Measurements from ENCODE around the gene C10orf95.

Gene C10orf95

DNA sequence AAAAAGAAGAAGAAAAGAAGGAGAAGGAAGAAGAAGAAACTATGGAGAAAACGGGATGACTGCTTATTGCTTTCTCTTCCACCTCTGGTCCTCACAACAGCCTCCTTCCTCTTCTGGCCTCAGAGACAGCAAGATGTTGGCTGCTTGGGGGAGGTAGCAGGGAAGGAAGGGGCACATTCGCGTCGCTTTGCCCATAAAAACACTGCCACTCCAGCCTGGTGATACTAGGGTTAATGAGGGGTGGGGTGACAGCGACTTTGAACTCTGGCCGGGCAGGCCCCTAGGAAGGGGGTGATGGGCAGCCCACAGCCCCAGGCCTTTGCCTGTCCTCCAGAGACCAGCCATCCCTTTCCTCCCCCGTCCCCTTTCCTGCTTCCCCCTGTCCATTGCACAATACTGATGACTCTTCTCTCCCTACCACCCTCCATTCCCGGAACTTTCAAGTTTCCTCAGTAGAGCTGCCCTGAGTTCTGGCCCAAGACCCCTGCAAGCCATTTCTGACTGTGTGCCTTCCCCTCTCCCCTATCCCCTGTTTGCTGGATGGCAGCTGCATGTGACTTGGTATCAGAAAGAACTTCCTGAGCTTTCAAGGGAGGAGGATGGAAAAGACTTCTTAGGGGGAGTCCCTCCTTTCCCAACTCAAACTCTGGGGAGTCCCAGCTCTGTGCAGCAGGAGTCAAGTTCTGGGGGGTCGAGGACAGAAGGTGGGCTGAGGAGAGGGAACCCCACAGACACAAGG lies 16.8 kb downstream of the C10orf95 start:
- DNase-seq (ENCODE audit: low read depth) = no peak

DNA sequence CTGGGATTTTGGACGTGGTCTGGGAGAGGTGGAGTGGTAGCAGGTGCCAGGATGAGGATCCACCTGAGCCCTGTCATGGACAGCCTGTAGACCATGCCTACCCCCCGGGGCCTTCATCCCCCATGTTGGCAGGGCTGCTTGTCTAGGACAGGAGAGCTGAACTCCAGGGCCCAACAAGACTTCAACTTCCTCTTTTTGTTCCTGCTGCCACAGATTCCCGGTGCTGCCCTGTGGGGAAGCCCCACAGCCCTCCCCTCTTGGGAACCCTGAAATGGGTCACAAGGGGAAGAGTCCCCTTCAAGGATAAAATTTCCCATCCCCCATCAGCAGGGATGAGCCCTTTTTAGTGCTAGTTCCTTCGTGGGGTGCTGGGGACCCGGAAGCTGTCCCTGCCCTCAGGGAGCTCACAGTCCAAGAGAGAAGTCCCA lies 17.7 kb downstream of the C10orf95 start:
- no peak for DNase-seq (ENCODE audit: low read depth)

DNA sequence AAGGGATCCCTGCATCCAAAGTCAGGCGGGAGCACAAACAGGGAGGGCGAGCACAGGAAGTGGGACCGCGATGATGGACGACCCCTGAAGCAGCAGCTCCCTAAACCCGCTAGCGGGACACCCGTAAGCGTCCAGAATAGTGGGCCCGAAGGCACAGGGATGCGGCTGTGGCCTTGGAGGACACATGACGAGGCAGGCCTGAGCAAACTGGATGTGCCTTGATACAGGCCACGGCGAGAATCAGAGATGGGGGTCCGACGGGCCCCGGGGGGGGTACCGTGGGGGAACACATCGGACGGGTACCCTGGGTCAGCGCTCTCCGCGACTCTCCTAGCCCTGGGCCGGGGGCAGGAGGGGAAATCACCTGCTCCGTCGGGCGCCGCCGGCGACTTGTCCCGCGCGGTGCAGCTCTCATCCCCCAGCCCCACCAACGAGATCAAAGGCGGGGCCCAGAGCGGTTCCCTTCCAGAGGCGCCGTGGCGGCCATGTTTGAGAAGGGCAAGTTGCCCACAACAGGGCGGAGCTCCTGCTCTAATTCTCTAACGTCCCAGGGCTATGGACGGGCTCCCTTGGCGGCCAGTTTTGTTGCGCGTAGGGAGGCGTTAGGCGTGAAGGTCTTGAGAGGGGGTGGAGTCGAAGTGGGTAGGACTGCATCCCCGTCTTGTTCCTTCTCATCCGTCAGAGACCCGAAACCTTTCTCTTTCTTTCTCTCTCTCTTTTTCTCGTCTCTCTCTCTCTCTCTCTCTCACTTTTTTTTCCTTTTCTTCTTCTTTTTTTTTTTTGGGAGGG lies 19.0 kb downstream of the C10orf95 start, which contains the start of gene CUEDC2:
Gene CUEDC2 (minus strand): TSS at position 413 of the 789 bp plus-strand sequence. CDS start 7,386 bp downstream, outside the sequence.
- peak; percentile 92 for DNase-seq (ENCODE audit: low read depth)

DNA sequence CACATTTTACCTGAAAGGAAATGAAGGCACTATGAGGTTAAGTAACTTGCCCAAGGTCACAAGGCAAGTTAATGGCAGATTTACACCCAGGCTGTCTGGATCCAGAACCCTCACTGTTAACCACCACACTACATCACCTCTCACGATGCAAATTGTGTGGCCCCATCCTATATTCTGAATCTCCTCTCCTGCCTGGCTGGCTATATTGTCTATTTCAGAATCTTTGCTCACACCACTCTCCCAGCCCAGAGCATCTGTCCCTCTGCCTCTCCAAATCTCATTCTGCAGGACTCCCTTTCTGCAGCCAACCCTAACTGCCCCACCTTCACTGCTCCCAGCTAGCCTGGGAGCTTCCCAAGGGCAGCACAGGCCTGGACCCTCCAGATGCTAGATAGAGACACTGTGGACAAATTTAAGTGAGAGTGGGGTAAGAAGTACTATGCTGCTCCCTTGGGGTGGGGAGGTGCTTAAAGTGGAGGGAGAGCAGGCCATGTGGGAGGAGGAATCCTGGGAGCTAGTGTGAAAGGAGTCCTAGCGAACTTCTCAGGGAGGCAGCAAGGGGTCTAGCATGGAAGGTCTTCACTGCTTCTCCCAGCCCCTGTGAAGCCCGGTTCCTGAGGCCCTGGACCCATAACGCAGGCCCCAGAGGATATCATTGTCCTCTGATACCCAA lies 19.8 kb downstream of the C10orf95 start:
- DNase-seq (ENCODE audit: low read depth) = no peak

DNA sequence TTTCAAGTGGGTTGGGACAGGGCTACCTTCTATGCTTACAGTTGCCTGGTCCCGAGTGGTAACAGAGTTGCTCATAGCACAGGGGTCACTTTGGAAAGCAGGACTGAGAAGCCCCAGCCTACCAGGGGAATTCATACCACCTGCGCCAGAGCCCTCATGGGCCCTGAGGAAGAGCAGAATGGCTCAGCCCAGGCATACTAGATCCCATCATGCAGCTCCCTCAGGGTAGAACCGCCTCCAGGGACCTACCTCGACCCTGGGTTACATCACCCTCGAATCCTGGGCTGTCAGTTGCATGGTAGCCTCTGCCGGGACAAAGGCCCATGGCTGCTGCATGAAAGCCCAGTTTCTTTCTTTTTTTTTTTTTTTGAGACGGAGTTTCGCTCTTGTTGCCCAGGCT lies 21.9 kb downstream of the C10orf95 start:
- no peak for DNase-seq (ENCODE audit: low read depth)

DNA sequence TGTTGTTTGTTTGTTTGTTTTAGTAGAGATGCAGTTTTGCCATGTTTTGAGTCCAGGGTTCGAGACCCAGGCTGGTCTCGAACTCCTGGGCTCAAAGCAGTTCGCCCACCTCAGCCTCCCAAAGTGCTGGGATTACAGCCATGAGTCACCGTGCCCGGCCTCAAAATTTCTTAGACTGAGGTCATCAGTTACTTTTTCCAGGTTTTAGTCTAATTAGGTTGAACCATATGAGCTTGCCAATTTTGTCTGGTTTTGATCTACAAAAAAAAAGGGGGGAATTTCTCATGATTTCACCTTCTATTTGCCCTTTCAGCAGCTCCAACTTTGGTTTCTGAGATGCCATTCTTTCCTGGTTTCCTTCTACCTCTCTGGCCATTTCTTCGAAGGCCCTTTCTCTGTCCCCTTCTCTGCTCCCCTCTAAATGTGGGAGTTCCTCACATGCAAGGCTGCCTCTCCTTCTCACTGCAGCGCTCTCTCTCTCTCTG lies 24.5 kb downstream of the C10orf95 start:
- DNase-seq (ENCODE audit: low read depth) = no peak

DNA sequence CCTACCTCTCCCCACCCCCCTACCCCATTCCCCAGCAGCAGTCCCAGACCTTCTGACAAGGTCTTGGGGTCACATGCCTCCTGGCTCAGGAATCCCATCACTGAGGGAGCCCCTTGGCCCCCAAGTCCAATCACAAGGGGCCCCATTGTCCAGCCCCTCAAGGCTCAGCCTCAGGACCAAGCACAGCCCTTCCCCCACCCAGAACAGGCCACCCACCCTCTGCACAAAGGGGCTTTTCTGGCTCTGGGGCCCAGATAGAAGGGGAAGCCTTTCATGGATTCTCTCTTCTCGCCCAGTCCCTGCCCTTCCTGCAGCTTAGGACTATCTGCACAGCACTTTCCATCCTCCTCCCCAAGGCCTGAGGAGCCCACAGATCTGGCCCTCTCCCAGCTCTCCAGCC lies 25.9 kb downstream of the C10orf95 start:
- DNase-seq (ENCODE audit: low read depth) = no peak

DNA sequence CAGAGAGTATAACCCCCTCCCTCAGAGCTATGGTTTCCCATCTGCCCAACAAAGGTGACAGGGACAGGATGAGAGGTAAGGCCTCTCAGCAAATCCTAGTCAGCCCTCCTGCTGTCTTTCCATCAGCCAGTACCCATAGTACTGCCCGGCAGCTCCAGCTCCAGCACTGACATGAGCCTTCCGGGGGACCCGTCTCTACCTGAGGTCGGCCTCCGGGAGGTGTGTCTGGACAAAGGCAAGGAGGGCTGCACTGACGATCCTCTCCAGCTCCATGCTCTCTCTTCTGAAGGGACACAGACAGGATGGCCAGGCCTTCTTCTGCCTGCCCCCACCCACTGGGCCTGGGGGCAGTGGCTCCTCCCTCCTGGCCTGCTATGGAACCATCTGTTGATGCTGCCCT lies 26.4 kb downstream of the C10orf95 start:
- DNase-seq (ENCODE audit: low read depth) = no peak

DNA sequence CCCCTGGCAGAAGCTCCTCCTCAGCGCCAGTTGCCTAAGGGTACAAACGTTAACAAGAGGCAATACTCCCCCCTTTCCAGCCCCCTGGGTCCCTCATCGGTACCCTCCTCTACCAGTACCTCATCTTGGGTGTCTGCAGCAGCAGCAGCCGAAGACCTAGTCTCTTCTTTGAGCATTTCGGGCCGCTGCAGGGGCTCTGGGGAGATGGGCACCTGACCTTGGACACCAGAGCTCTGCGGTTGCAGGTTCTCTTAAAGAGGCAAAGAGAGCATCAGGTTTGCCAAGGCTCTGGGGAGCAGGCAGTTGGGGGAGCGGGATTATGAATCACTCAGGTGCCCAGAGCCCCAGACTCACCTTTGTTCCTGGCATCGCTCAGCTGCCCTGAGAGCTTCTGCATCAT lies 27.2 kb downstream of the C10orf95 start:
- no peak for DNase-seq (ENCODE audit: low read depth)

DNA sequence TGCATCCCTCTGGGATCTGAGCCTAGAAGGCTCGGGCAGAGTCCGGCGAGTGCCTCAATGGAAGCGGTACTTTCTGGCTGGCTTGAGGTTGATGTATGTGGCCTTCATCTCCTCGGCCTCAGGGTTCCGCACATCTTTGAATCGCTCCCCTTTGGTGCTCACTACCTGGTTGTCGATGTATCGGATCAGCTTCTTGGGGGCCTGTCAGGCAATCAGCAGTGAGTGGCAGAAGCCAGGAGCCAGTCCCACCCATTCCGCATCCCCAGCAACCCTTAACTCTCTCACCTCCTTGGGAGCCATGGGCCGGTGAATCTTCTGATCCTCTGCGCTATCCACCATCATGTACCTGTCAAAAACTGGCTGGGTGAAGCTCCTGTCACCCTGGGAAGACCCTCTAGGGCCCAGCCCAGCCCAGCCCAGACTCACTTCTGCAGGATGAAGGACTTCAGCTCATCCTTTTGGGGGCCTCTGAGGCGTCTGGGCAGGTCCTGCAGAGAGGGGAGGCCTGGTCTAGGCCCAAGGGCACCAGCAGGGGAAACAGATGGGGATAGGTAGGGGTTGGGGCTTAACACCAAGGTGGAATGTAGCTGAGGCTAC lies 27.9 kb downstream of the C10orf95 start:
- DNase-seq (ENCODE audit: low read depth) = no peak

DNA sequence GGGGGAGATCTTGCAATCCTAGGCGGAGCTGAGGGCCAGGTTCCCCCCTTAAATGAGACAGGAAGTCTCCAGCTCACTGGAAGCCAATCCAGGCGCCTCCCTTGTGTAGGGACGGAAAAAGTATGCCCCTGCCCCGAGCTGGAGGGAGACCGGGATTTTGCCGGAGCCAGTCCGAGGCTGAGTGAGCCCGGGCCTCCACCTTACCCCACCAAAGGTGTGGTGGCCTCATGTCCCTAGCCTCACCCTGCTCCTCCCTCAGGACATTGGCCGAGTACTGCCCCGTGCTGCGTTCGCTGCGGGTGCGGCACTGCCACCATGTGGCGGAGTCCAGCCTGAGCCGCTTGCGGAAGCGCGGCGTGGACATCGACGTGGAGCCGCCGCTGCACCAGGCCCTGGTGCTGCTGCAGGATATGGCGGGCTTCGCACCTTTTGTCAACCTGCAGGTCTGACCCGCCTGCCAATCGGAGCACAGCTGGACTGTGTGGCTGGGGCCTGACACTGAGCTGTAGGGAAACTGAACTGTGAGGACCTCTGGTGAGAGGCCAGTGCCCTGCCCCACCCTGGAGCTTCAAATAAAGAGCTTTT lies 28.7 kb downstream of the C10orf95 start:
- no peak for DNase-seq (ENCODE audit: low read depth)

DNA sequence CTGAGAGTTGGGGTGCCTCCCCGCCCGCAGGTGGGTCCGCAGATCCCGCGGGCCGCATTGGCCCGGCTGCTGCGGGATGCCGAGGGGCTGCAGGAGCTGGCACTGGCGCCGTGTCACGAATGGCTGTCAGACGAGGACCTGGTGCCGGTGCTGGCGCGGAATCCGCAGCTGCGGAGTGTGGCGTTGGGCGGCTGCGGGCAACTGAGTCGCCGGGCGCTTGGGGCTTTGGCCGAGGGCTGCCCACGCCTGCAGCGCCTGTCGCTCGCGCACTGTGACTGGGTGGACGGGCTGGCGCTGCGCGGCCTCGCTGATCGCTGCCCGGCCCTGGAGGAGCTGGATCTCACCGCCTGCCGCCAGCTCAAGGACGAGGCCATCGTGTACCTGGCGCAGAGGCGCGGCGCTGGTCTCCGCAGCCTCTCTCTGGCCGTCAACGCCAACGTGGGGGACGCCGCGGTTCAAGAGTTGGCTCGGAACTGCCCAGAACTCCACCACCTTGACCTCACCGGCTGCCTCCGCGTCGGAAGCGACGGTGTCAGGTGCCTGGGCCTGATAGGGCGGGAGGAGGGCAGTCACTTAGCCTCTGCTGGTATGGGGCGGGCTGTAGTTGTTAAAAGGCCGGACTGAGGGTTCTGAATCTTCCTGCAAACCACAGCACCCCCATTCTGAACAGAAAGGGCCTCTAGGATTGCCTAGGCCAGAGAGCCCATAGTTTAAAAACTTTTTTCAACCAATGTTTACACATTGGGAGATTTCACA lies 29.4 kb downstream of the C10orf95 start:
- no peak for DNase-seq (ENCODE audit: low read depth)

DNA sequence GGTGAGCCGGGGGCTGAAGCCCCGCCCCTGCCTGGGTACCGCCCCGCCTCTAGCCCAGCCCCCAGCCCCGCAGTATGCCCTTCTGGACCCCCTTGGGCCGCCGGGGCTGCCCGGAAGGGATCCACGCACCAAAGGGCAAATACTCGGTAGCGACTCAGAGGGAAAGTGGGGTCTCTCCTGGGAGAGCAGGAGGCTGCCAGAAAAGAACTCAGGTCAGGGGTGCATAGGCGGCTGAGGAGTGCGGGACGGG lies 29.9 kb downstream of the C10orf95 start:
- DNase-seq (ENCODE audit: low read depth) = no peak

DNA sequence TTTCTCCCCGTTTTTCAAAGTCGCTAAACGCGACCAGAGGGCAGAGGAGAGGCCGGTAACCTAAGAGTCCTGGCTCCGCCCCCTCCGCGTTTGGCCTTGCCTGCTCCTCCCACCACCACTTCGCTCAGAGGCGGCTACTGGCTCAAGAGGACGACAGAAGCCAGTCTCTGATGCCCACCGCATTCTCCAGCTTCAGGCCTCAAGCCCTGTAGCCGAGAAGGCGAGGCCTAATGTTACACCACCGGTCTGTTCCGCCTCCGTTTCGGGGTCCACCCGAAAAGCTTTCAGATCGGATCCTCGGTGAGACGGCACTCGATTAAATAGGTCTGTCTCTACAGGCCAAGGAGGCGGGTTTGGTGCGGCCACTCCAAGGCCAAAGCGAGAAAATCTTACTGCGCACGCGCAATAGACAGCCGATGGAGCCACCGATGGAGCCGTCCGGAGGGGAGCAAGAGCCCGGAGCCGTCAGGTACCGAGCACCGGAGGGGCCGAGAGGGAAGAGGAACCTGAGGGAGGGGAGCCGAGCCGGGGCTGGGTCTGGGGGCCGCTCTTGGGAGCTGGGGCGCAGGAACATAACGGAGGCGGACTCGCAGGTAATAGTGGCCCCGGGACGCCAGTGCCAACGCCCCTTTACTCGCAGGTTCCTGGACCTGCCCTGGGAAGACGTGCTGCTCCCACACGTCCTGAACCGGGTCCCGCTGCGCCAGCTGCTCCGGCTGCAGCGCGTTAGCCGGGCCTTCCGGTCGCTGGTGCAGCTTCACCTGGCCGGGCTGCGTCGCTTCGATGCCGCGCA lies 30.4 kb downstream of the C10orf95 start, which contains the start of gene FBXL15:
Gene FBXL15 (plus strand): TSS at position 123 of the 793 bp plus-strand sequence. CDS start 294 bp downstream, at position 417.
- peak; percentile 89 for DNase-seq (ENCODE audit: low read depth)

DNA sequence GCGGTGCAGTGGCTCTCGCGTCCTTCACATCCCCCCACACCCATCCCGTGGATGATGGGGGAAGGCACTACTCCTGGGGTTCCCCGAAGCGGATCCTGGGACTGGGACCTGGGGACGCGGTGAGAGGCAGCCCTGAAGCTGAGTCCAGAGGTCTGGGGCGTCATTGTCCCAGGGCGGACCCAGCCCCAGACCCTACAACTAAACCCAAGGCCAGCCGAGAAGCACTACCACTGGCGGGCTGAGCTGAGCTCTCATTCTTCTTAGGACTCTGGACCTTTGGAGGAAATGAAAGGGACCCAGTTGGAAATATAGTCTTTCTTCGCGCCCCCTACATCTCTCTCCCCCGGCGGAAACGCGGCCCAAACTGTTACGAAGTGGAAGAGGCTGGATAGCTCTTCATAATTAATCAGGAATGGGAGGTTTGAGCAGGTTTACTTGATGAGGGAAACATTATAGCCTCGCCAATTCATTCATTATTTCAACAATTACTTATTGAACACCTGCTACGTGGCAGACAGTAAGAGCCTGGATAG lies 31.1 kb downstream of the C10orf95 start:
- DNase-seq (ENCODE audit: low read depth) = no peak

DNA sequence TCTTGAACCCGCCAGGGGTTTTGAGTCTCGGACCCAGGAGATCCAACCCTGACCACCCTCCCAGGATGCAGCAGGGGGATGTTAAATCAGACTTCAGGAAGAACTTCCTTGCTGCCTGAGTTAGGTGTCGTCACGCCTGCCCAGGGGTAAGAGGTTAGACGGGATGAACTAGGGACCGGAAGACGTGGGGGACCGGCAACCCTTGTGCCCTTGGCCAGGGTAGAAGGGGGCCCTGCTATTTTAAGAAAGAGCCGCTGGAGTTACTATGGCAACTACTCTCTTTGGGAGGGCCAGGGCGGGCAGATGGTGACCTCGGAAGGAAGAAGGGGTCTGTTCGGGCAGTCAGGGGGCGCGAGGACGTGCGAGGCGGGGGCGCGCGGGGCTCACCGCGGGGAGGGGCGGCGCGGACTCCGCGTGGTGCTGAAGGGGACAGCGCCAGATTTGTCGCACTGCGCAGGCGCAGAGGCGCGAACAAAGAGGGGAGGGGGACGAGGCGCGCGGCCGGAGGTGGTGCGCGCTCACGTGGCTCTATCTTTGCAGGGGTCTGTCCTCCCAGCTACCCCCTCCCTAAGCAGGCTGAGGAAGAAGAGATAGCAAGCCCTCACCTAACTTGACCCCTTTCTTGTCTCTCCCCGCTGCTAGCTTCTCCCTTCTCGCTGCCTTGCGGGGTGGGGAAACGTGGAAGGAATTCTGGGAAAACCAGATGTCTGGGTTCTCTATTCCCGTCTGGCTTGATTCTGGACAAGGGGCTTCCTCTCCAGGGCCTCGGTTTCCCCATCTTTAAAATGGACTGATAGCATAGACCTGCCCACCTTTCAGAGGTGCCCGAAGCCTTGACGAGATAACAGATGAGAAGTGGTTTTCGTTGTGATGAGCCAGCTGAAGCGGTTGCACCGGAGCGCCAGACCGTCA lies 31.8 kb downstream of the C10orf95 start:
- DNase-seq (ENCODE audit: low read depth) = peak; percentile 54

DNA sequence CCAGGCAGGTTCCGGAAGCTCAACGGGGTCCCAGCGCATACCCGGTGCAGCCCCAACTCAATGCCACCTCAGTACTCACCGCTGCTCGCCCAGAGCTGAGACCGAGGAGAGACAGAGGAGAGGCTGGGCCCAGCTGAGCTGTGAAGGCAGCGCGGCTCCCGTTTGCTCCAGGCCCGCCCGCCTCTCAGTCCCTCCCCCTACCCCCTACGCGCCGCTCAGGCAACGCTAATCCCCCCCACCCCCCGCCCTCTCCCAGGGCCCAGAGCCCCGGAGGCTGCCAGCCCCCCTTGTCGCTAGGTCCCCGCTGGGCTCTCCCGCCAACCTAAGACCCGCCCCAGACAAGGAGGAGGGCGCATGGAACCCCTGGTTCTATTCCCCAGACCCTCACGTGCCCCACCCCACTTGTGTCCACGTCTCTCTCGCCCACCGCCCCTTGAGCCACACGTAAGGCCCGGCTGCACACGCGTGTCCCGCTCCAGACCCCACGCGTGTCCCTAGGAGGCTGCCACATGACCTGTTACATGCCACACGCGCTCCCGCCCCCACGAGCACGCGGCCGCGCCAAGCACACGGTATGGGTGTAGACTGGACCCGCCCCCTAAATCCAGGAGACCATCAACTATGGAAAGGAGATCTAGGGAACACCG lies 32.6 kb downstream of the C10orf95 start, which contains the start of gene PSD:
Gene PSD (minus strand): TSS at position 164 of the 647 bp plus-strand sequence. CDS start 1,747 bp downstream, outside the sequence.
- no peak for DNase-seq (ENCODE audit: low read depth)

DNA sequence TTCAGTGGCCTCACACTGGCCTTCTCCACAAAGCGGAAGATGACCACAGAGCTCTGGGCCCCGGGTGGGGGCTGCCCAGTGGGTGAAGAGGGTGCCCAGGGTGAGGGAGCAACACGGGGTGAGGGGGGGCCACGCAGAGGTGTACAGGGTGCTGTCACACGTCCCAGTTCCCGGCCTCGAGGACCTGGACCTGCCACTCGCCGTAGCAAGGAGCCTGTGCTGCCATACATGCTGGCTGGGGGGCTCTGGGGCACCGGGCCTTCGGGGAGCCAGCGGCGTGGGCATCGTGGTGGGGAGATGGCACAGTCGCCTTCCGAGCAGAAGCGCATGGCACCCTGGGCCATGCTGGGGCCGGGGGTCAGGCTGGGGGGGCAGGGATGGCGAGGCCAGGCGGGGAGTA lies 34.6 kb downstream of the C10orf95 start:
- no peak for DNase-seq (ENCODE audit: low read depth)
